Measurements from ENCODE around the gene GET4. TPM values are rescaled to one million over a fixed set of nuclear protein-coding genes. Genes with fewer than 3 reads are reported as not detected.
"Not testable (repeated sequence)": the region's sequence is repeated elsewhere in the genome, so short reads cannot be mapped to it uniquely, and the experiment has no call there.

GET4 gene
- total RNA-seq, 2 donors from 2014 or later = 32.5 to 34.1 TPM

GRCh38 chr7:898460-898854 lies 22.1 kb downstream of the GET4 start:
- ATAC-seq (no peak), DNase-seq (ENCODE audit: low spot score in 2 of 2) (no peak)
- H3K27ac Mint-ChIP-seq = no peak overlapping the region
- no peaks in the 10 kb centered on the region for H3K9me3 Mint-ChIP-seq
- H3K36me3 Mint-ChIP-seq = peaks cover 3 to 9% of the 10 kb centered on the region in 2 donors

GRCh38 chr7:898855-899681 lies 22.7 kb downstream of the GET4 start:
- Mint-ChIP-seq H3K9me3 (no peaks in the 10 kb centered on the region), H3K36me3 (peaks cover 0 to 6% of the 10 kb centered on the region in 2 donors), H3K27ac (peak overlapping the region in 1 of 2 donors; percentile 53)
- no peak for DNase-seq (ENCODE audit: low spot score in 2 of 2)
- ATAC-seq = no peak

DNA sequence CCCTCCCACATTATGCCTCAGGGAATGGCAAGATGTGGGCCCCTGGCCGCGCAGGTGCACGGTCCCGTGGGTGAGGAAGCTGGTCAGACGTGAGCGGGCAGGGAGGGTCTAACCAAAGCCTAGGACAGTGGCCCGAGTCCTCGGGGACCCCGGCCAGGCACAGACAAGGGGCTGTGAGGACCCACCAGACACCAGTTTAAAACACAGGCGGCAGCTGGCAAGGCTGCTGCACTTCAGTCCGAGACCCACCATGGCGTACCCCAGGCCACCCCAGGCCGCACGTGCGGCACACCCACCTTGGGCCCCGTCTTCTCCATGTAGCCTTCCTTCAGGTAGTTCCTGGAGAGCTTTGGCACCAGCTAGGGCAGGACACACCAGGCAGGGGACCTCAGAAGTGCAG lies 23.5 kb downstream of the GET4 start:
- Mint-ChIP-seq H3K27ac (peak overlapping the region in 1 of 2 donors; percentile 53), H3K9me3 (no peaks in the 10 kb centered on the region), H3K36me3 (peaks cover 0 to 6% of the 10 kb centered on the region in 2 donors)
- no peak for DNase-seq (ENCODE audit: low spot score in 2 of 2)
- no peak for ATAC-seq

GRCh38 chr7:900331-901040 lies 24.1 kb downstream of the GET4 start:
- ATAC-seq (no peak), DNase-seq (ENCODE audit: low spot score in 2 of 2) (no peak)
- no peak overlapping the region for H3K27ac Mint-ChIP-seq
- peaks cover 0 to 6% of the 10 kb centered on the region in 2 donors for H3K36me3 Mint-ChIP-seq
- no peaks in the 10 kb centered on the region for H3K9me3 Mint-ChIP-seq

DNA sequence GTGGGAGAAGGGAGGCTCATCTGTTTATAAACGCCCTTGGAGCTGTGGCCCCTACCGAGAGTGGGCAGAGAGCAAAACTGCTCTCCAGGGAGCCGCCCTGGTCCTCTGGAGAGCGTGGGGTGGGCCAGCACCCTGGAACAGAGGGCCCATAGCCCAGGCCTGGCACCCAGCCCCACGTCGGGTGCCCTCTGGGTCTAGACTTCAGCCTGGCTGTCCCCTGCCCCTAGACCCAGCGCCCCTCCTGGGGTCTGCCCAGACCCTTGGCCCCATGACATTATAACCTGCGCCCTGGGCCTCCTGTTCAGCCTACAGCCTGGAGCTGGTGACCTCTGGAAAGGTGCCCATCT lies 24.7 kb downstream of the GET4 start:
- Mint-ChIP-seq H3K27ac (no peak overlapping the region), H3K36me3 (peaks cover 0 to 3% of the 10 kb centered on the region in 2 donors), H3K9me3 (no peaks in the 10 kb centered on the region)
- peak in 1 of 2 donors; percentile 18 for ATAC-seq
- no peak for DNase-seq (ENCODE audit: low spot score in 2 of 2)

DNA sequence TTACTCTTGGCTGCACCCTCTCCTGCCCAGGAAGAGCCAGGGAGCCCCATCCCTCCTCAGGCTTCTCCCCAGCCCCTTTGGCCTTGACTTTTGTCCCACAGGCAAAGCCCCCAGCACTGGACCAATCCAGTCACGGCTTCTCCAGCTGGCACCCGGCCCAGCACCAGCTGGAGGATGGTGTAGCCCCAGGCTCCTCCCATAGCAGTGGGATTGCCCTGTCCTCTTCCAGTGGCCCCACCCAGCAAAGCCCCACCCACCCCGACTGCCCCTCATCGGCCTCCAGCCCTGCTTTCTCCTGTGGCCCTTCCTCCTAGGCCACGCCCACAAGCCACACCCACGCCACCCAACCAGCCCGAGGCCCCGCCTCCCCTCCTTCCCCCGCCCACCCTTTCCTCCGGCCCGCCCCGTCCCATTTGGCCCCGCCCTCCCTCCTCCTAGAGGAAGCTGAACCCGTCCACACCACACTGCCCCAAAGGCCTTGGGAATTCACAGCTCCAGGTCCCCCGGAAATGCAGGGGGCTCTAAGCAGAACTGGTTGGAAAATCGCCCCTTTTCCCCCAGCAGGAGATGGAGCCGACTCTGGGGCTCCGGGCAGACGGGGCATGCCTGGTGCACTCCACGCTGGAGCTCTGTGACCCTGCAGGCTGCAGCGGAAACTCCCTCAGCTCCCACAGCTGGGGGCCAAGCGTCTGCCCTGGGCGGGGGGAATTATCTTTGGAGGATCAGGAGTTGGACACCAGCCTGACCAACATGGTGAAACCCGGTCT lies 25.2 kb downstream of the GET4 start:
- H3K27ac Mint-ChIP-seq = no peak overlapping the region
- DNase-seq (ENCODE audit: low spot score in 2 of 2) (peak in 1 of 2 donors; percentile 53), ATAC-seq (peak; percentile 13 to 74)
- no peaks in the 10 kb centered on the region for H3K36me3 Mint-ChIP-seq
- H3K9me3 Mint-ChIP-seq = no peaks in the 10 kb centered on the region

GRCh38 chr7:902996-903395 lies 26.6 kb downstream of the GET4 start:
- no peaks in the 10 kb centered on the region for H3K36me3 Mint-ChIP-seq
- H3K27ac Mint-ChIP-seq = no peak overlapping the region
- no peak for ATAC-seq
- H3K9me3 Mint-ChIP-seq = no peaks in the 10 kb centered on the region
- no peak for DNase-seq (ENCODE audit: low spot score in 2 of 2)

DNA sequence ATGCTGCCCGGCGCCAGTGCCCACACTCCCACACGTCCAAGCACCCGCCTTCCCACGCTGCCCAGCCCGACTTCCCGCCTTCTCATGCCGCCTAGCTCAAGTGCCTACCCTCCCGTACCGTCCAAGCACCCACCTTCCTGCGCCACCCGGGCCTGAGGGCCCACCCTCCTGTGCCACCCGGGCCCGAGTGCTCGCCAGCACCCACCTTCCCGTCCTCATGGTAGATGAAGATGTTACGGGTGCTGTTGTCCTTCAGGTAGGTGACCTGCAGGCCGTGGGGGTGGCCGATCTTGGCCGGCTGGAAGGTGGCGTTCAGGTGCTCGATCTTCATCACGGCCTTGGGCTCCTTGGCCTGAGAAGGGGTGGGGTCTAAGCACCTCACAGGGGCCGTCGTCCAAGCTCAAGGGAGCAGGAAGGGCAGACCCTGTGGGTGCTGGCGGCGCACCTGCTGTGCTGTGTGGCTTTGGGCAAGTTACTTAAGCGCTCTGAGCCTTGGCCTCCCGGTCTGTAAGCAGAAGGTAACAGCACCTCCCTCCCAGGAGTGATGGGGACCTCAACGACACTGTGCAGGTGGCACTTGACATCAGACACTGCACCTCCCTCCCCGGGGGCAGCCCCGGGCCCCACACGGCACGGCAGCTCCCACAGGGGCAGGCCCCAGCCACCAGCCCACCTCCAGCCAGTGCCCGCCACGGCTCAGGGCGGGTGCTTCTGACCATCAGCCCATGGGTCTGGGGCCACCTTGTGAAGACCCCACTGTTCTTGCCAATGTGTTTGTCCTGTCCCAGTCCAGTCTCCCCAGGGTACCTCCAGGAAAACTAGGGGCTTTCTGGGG lies 27.8 kb downstream of the GET4 start:
- ATAC-seq = no peak
- no peak overlapping the region for H3K27ac Mint-ChIP-seq
- H3K9me3 Mint-ChIP-seq = no peaks in the 10 kb centered on the region

DNA sequence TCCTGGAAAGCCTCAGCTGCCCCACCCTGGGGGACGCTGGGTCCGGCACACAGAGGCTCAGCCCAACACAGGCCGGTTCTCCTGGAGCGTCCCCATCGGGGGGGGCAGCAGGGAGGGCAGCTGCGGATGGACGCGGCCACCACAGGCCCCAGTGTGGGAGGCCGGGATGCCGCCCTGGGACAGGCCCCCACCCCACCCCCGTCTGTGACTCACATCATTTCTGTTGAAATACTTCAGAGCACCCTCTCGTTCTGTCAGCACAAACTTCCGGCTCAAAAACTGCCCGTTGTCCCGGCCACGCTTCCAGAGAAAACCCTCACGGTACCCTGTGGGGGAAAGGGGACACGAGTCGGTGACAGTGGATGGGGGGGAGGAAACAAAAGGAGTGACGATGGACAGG lies 28.5 kb downstream of the GET4 start:
- peak overlapping the region in 1 of 2 donors; percentile 32 for H3K27ac Mint-ChIP-seq
- DNase-seq (ENCODE audit: low spot score in 2 of 2) (no peak), ATAC-seq (no peak)
- no peaks in the 10 kb centered on the region for H3K9me3 Mint-ChIP-seq
- no peaks in the 10 kb centered on the region for H3K36me3 Mint-ChIP-seq

More for the DNA sequence above, 27.8 kb downstream of the GET4 start:
- no peaks in the 10 kb centered on the region for H3K36me3 Mint-ChIP-seq
- no peak for DNase-seq (ENCODE audit: low spot score in 2 of 2)

DNA sequence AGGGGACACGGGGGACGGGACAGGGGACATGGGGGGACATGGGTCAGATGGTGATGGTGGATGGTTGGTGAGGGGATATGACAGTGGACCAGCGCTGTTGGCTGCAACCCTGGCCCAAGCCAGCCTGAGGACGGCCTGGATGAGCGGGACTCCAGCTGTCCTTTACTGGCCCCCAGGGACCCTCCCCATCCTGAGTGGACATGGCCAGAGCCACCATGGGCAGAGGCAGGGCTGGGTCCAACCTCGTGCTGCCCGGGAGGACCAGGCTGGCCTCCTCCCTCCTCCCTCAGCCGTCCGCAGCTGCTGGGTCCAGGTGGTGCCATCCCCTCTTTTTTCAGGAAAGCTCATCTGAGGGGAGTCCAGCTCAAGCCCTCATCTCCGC lies 30.4 kb downstream of the GET4 start:
- ATAC-seq = peak in 1 of 2 donors; percentile 12
- no peak for DNase-seq (ENCODE audit: low spot score in 2 of 2)
- no peaks in the 10 kb centered on the region for H3K9me3 Mint-ChIP-seq
- H3K36me3 Mint-ChIP-seq = no peaks in the 10 kb centered on the region
- no peak overlapping the region for H3K27ac Mint-ChIP-seq

DNA sequence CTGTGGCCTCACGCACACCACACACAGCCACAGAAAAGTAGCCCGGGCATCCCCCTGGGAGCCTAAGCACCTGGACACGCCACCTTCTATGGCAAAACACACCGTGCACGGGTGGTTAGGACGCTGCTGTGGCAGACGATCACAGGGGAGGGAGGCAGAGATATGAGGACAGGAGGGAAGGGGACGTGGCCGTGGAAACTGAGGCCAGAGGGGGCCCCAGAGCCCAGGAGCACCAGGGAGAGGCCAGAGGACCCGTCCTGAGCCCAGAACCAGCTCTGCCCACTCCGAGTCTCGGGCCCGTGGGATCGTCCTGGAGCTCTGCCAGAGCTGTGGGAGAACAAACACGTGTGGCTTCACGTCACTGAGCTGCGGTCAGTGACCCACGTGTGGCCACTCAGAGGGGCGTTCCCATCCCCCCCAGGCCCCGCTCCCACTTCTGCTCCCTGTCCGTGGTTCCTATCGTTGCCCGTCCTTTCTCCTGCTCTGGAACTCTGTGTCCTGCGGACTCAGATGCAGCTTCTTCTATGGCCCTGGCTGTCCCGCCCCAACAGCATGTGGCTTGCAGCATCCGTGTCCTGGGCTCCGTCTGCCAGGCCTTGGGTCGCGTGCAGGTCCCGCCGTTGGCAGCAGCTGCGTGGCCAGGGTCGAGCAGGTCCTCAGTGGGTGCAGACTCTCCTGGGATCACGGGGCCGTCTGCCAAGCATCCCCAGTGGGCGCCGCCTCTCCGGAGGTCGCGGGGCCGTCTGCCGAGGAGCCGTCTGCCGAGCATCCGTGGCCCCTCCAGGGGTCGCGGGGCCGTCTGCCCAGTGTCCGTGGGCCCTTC lies 31.0 kb downstream of the GET4 start:
- Mint-ChIP-seq H3K9me3 (no peaks in the 10 kb centered on the region), H3K27ac (no peak overlapping the region), H3K36me3 (no peaks in the 10 kb centered on the region)
- DNase-seq (ENCODE audit: low spot score in 2 of 2) = peak in 1 of 2 donors; percentile 38
- ATAC-seq = peak in 1 of 2 donors; percentile 20

DNA sequence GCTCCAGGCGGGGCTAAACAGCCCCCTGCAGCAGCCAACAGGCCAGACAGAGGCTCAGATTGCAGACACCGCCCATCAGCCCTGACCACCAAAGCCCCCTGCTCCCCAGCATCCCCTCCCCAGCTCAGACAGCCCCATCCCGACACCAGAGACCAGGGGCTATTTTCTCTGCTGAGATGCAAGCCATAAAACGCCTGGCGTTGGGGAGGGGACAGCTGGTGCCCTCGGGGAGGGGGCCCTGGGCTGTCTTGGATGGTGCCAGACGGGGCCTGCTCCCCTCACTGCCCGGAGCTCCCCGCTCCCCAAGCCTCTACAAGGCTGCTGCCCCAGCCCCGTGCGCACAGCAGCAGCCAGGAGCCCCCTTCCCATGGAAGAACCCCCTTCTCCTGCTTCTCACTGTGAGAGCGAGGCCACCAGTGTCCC lies 31.8 kb downstream of the GET4 start:
- H3K27ac Mint-ChIP-seq = no peak overlapping the region
- ATAC-seq (peak in 1 of 2 donors; percentile 33), DNase-seq (ENCODE audit: low spot score in 2 of 2) (no peak)
- no peaks in the 10 kb centered on the region for H3K9me3 Mint-ChIP-seq
- H3K36me3 Mint-ChIP-seq = no peaks in the 10 kb centered on the region

GRCh38 chr7:908591-909357 lies 32.4 kb downstream of the GET4 start:
- H3K36me3 Mint-ChIP-seq, H3K9me3 Mint-ChIP-seq, H3K27ac Mint-ChIP-seq: not testable (repeated sequence)
- DNase-seq (ENCODE audit: low spot score in 2 of 2) (peak in 1 of 2 donors; percentile 87), ATAC-seq (peak; percentile 84 to 87)

DNA sequence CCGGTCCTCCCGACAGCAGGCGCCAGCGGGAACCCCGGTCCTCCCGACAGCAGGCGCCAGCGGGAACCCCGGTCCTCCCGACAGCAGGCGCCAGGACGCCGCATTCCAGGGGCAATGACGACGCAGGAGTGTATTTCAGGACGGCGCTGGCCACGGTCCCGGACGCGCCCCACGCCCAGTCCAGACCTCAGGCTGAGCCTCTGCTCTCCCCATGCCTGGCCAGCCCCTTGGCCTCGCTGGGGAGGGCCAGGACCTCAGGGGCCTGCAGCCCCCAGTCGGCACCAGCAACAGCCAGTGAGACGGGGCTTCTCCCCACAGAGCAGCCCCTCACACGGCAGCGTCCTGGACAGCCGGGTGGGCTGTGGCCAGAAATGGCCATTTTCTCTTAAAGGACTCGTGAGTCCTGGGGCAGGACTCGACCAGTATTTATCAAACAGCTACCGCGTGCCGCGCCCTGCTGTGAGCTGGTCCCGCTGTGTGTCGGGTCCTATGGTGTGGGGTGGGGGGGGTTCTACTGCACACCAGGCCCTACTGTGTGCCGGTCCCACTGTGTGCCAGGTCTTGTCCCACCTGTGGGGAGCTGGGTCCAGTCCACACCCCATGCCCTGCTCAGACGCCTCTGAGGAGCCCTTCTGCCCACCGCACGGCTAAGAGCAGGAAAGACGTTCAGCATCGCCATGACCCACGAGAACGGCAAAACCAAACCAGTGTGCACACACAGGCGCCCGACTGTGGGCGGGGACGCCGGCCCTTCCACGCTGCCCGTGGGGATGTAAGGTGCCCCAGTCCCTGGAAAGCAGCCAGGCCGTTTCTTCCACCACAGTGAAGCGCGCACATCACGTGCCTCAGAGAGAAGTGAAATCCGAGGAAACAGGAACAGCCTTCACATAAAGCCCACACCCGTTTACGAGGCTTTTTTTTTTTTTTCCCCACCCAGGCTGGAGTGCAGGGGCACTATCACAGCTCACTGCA lies 33.3 kb downstream of the GET4 start:
- ATAC-seq = peak; percentile 34 to 37
- H3K36me3 Mint-ChIP-seq = no peaks in the 10 kb centered on the region
- no peaks in the 10 kb centered on the region for H3K9me3 Mint-ChIP-seq
- no peak for DNase-seq (ENCODE audit: low spot score in 2 of 2)
- no peak overlapping the region for H3K27ac Mint-ChIP-seq
